Left lung (tissue), 10 donors: Measurements from ENCODE around the gene RP9. TPM values are rescaled to one million over a fixed set of nuclear protein-coding genes. Genes with fewer than 3 reads are reported as not detected.

Experiments
- ATAC-seq: fragments of 200-7000 bp; cut with Tn5 transposase; one replicate; pipeline ENCODE4 v1.9.1; 2020; ENCODE audit warnings: moderate library complexity
- DNase-seq, 4 donors: peaks; one replicate each; pipeline ENCODE4 v3.0.0-alpha.2; 2013 to 2020
- H3K27ac ChIP-seq, 2 donors: fragments of 200-600 bp; sonication (generic) in 1 of 2; one replicate each; pipeline versions ENCODE4 v1.5.0 to v1.8.0; 2020 to 2021
- H3K27me3 ChIP-seq, 2 donors: fragments of 200-600 bp; sonication (generic) in 1 of 2; one replicate each; pipeline versions ENCODE4 v1.5.0 to v1.8.0; 2020 to 2021
- H3K36me3 ChIP-seq, 2 donors: fragments of 200-600 bp; sonication (generic) in 1 of 2; one replicate each; pipeline versions ENCODE4 v1.5.0 to v1.8.0; 2020 to 2021
- H3K4me1 ChIP-seq, 2 donors: fragments of 200-600 bp; one replicate each; pipeline ENCODE4 v1.8.0; 2021
- H3K4me3 ChIP-seq, 2 donors: fragments of 200-600 bp; sonication (generic) in 1 of 2; one replicate each; pipeline versions ENCODE4 v1.5.0 to v1.8.0; 2020 to 2021; ENCODE audit warnings: mild to moderate bottlenecking in 1 of 2
- H3K9me3 ChIP-seq, 2 donors: fragments of 200-600 bp; sonication (generic) in 1 of 2; one replicate each; pipeline versions ENCODE4 v1.5.0 to v1.8.0; 2020 to 2021
- intact Hi-C, 2 donors: fragments of 100-400 bp; cut with DNase I; formaldehyde crosslinking; loops; one replicate each; pipeline versions ENCODE4 v1.11.2 to v1.14.2; 2022
- polyA plus RNA-seq, 6 donors: library from polyadenylated mRNA; unstranded; fragments of 120-200 nt; gene quantifications; one replicate each; pipeline ENCODE4 v1.2.1, GENCODE V29; 2013; ENCODE audit not compliant: insufficient read length in 6 of 6
- total RNA-seq, 2 donors: library from RNA; stranded (reverse); fragmentation: NEBNext Ultra II Directional; extraction: Animal tissue kit (Norgen Biotek cat#: 25700); gene quantifications; one replicate each; pipeline ENCODE4 v1.2.1, GENCODE V29; 2021
- TF ChIP-seq, protein P1 (sequence below), 2 donors: fragments of 200-600 bp; sonication (generic) in 1 of 2; IDR thresholded peaks; one replicate each; pipeline versions ENCODE4 v1.5.0 to v1.8.0; 2021; ENCODE audit warnings: antibody characterized with exemption in 2 of 2
- donor health status: DM: no; HTN: yes; CAD: no.
- donor health status: DM: no; HTN: no; CAD: no.

Gene RP9
- total and polyA plus RNA-seq, 8 donors, result 11.3 to 44.3 (median 34.4) TPM

DNA sequence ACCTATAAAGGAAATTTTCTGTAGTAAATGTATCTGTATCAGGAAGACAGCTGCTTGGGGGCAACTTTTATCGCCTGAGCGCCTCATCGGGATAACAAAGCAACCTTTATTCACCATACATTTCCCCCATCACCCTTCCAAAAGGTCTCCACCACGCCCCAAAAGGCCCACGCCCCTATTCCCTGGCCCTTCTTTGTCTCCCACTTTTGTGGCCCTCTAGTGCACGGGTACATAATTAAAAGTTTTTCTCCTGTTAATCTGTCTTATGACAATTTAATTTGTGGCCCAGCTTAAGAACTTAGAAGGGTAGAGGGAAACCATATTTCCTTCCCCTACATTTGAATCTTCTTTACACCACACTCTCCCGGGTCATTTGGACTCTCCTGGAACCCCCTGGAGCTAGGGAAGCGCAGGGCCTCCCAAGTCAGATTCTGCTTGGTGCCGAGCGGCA, 625 bp downstream of the RP9 start:
- Histone ChIP-seq H3K4me3 (peak overlapping the region; percentile 86 to 95), H3K4me1 (peaks cover 21 to 34% of the 10 kb centered on the region in 2 donors), H3K9me3 (no peaks in the 10 kb centered on the region), H3K36me3 (peaks cover 0 to under 1% of the 10 kb centered on the region in 2 donors), H3K27ac (peak overlapping the region; percentile 78 to 81), H3K27me3 (no peaks in the 10 kb centered on the region)
- intact Hi-C loops, result no loop called here
- ATAC-seq (peak; percentile 24), DNase-seq (peak in 1 of 4 donors; percentile 10)
- TF ChIP-seq, protein P1, sequence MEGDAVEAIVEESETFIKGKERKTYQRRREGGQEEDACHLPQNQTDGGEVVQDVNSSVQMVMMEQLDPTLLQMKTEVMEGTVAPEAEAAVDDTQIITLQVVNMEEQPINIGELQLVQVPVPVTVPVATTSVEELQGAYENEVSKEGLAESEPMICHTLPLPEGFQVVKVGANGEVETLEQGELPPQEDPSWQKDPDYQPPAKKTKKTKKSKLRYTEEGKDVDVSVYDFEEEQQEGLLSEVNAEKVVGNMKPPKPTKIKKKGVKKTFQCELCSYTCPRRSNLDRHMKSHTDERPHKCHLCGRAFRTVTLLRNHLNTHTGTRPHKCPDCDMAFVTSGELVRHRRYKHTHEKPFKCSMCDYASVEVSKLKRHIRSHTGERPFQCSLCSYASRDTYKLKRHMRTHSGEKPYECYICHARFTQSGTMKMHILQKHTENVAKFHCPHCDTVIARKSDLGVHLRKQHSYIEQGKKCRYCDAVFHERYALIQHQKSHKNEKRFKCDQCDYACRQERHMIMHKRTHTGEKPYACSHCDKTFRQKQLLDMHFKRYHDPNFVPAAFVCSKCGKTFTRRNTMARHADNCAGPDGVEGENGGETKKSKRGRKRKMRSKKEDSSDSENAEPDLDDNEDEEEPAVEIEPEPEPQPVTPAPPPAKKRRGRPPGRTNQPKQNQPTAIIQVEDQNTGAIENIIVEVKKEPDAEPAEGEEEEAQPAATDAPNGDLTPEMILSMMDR (IDR thresholded peaks at IDR 0.05), result no peak

DNA sequence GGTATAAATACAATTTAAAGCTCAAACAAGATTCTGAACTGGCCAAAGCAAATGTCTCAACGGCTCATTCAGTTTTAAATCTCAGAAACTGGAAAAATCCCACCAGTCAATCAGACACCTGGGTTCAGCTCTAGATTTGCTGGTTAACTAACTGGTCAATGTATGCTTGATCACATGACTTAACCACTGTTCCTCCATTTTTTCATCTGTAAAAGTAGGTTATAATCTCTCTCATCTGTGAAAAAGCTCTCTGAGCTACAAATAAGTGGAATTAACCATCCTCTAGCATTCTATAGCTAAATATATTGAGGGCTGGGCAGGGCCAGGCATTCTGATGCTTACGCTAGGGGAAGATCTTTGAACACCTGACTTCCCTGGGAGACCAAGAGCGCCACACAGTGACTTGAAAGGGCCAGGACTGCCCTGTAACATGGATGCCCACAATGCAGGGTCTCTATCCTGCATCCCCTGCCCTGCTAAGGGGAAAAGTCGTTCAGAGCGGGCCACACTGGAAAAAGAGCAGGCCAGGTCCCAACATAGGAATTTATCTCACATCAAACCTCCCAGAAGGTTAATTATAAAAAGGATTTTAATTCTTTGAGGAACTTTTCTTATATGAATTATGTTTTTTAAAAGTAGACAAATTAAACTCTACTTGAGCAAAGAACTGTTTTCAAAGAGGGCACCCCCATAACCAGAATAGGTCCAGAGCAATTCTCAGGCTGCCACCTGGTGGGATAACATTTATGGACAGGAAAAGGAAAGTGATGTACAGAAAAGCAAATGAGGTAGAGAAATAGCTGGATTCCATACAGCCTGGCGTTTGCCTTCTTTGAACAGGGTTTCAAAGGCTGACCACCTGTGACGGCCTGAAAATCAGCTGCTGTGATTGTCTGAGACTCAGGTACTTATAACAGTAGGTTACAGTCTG, 1.8 kb downstream of the RP9 start:
- no peaks in the 10 kb centered on the region for H3K27me3 ChIP-seq
- DNase-seq (peak in 1 of 4 donors; percentile 58), ATAC-seq (peak; percentile 47)
- H3K9me3 ChIP-seq, result no peaks in the 10 kb centered on the region
- peaks cover 21 to 34% of the 10 kb centered on the region in 2 donors for H3K4me1 ChIP-seq
- H3K27ac ChIP-seq, result peak overlapping the region in 1 of 2 donors; percentile 78
- TF ChIP-seq, protein P1 (IDR thresholded peaks at IDR 0.05), result peak in 1 of 2 donors; percentile 27
- peak overlapping the region; percentile 86 to 95 for H3K4me3 ChIP-seq
- intact Hi-C loops, result no loop called here
- peaks cover 0 to 12% of the 10 kb centered on the region in 2 donors for H3K36me3 ChIP-seq

DNA sequence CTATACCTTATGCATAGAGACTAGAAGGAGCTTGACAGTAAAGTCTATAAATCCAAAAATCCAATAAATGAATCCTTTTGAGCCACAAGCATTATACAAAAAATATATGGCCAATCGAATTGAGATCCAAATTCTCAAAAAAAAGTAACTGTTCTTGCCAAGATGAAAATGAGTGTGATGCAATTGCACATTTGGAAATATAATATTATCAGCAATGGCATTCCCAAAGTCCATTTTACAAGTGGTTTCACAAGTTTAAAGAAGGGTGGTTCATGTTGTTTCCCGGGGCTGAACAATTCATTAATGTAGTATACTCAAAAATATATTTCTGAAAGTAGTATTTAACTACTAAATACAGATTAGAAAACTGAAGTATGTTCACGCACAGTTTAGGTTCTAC, 7.3 kb downstream of the RP9 start:
- TF ChIP-seq, protein P1 (IDR thresholded peaks at IDR 0.05), result no peak
- H3K9me3 ChIP-seq, result no peaks in the 10 kb centered on the region
- peaks cover 3 to 9% of the 10 kb centered on the region in 2 donors for H3K4me1 ChIP-seq
- no peak overlapping the region for H3K27ac ChIP-seq
- intact Hi-C loops, result no loop called here
- DNase-seq (peak in 1 of 4 donors; percentile 60), ATAC-seq (no peak)
- peaks cover 0 to 61% of the 10 kb centered on the region in 2 donors for H3K36me3 ChIP-seq
- no peaks in the 10 kb centered on the region for H3K27me3 ChIP-seq
- H3K4me3 ChIP-seq, result no peak overlapping the region

DNA sequence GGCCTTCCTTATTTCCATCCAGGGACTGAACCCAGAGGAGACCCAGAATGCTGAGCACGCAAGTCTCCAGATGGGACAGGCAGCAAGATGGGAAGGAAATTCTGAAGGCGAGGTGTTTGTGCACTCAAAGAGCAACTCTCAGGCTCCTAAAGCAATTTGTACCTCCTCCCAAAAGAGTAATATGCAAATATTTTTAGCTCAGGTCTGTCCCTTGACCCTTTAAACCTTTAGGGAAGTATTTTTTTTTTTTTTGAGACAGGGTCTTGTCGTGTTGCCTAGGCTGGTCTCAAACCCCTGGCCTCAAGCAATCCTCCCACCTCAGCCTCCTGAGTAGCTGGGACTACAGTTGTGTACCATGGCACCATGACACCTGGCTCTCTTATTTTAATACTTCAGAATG, 8.4 kb downstream of the RP9 start:
- H3K4me1 ChIP-seq, result no peaks in the 10 kb centered on the region
- intact Hi-C loops, result no loop called here
- no peak overlapping the region for H3K27ac ChIP-seq
- TF ChIP-seq, protein P1 (IDR thresholded peaks at IDR 0.05), result no peak
- DNase-seq, result no peak
- H3K36me3 ChIP-seq, result peaks cover 0 to 72% of the 10 kb centered on the region in 2 donors
- no peak overlapping the region for H3K4me3 ChIP-seq
- no peaks in the 10 kb centered on the region for H3K27me3 ChIP-seq
- no peak for ATAC-seq
- no peaks in the 10 kb centered on the region for H3K9me3 ChIP-seq
